HuH-7.5 (cell line): ENCODE data around the gene PHAF1.

Source experiments
- DNase-seq: peaks from one replicate; pipeline ENCODE4 v3.0.0; 2011; ENCODE audit warnings: low spot score

The PHAF1 gene

DNA sequence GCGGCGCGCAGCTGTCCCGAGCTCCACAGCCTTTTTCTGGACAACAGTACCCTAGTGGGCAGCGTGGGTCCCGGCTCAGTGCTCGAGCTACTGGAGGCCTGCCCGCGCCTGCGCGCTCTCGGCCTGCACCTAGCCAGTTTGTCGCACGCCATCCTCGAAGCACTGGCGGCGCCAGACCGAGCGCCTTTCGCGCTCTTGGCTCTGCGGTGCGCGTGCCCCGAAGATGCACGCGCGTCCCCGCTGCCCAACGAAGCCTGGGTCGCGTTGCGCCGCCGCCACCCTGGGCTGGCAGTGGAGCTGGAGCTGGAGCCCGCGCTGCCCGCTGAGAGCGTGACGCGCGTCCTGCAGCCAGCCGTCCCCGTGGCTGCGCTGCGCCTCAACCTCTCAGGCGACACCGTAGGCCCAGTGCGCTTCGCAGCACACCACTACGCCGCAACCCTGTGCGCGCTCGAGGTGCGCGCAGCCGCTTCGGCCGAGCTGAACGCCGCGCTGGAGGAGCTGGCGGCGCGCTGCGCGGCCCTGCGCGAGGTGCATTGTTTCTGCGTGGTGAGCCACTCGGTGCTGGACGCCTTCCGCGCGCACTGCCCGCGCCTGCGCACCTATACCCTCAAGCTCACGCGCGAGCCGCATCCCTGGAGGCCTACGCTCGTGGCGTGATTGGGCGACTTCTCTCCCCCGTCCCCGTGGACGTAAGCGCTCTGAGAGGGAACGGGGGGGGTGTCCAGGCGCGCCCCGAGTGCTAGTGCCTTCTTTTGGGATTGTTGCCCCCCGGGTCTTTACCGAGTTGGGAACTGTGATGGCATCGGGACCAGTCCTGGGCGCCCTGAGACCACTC lies 53.6 kb downstream of the PHAF1 start:
- DNase-seq, result no peak

DNA sequence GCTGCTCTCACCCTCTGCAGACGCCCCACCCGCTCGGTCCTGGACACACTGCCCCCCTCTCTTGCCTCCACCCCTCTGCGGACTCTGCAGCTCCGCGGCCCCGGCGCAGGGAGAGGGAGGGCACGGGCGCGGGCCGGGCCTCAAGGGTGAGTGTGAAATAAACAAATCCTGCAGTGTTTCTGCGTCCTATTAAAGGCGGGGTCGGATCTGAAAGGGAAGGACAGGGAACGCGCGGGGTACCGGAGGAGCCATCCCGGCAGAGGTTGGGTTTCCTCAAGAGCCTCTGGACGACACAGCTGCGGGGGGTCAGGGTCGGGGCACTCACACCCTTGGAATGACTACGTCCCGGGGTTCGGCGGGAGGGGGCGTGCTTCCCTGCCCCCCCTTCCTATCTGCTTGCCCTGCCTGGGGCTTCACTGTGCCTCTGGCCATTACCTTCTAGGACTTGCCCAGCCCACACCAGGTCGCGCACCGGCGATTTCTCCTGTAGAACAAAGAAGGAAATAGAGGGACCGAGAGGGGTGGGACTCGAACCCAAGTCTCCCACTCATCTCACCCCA lies 54.3 kb downstream of the PHAF1 start:
- no peak for DNase-seq

DNA sequence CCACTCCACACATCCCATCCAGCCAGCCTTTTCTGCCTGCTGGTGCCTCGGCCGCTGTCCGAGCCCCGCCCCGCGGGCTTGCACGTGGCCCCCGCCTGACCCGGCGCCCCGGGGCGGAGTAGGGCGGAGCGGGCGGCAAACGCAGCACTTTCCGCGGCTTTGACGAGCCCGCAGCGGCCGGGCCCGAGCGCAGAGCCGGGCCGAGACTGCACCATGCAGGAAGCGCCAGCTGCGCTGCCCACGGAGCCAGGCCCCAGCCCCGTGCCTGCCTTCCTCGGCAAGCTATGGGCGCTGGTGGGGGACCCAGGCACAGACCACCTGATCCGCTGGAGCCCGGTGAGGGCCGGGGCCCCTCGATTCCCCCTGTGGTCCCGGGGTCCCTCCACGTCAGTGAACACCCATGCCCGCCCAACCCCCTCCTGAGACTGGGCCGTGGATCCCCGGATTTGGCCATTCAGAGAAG lies 54.9 kb downstream of the PHAF1 start, which contains the start of gene HSF4:
TSS of gene HSF4 (plus strand) at position 147 of the 463 bp plus-strand sequence. CDS start at position 214, 67 bp downstream.
- peak; percentile 73 for DNase-seq

DNA sequence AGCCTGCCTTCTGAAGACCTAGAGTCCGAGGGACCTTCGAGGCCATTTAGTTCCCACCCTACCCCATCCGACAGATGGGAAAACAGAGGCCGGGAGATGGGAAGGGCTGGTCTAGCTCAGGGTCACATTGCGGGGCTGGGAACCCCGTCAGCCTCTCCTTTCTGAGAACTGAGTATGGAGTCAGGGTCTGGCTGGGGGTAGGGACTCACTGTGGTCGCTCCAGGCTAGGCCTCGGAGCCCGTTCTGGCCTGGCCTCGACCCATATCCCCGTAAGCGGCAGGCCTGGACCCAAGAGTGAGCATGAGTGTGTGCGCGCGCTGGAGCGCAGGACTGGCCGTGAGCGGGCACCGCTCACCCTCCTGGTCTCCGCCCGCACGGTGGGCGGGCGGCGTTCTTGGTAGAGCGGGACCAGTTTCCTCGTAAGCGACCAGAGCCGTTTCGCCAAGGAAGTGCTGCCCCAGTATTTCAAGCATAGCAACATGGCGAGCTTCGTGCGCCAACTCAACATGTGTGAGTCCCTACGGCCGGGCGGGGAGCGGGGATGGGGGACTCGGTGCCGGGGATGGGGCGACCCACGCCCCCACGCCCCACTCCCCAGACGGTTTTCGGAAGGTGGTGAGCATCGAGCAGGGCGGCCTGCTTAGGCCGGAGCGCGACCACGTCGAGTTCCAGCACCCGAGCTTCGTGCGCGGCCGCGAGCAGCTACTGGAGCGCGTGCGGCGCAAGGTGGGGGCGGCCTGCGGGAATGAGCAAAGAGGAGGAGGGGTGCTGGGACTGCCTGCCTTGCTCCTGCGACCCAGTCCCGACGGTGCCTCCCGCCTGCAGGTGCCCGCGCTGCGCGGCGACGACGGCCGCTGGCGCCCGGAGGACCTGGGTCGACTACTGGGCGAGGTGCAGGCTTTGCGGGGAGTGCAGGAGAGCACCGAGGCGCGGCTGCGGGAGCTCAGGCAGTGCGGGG lies 55.7 kb downstream of the PHAF1 start:
- DNase-seq, result no peak

DNA sequence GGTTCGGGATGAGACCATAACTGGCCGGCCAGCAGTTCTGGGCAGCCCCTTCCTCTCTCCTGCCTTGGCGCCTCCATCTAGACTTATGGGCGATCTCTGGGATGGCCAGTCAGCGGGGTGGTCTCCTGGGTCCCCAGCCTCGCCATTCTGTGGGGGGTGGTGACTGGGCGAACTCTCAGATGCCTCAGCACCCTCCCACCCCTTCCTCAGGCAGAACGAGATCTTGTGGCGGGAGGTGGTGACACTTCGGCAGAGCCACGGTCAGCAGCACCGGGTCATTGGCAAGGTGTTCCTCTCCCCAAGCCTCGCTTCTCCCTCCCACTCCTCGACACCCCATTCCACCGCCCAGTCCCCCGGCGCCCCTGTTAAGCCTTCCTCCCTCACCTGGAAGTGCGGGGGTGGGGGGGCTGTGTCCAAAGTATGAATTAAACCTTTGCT lies 56.4 kb downstream of the PHAF1 start:
- no peak for DNase-seq

DNA sequence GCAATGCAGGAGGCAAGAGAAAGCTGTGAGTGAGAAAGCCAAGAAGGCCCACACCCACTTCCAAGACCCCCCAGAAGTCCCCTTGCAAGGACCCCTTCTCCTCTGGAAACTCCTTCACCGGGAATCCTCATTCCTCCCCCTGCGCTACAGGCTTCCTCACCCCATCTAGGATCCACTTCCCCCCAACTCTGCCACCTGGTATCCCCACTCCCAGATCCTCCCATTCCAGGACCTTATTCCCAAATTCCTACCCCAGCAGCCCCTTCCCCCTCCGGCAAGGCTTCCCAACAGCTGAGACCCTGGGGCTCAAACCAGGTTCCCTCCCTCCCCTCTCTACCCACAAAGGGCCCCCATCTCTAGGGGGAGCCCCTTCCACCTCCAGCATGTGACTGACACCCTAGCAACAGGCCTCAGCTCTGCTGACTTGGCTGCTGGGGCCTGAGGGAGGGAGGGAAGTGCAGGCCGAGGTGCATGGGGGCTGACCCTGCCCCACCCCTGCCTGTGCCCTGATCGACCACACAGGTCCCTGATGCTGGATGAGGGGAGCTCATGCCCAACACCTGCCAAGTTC lies 56.9 kb downstream of the PHAF1 start:
- DNase-seq, result no peak

DNA sequence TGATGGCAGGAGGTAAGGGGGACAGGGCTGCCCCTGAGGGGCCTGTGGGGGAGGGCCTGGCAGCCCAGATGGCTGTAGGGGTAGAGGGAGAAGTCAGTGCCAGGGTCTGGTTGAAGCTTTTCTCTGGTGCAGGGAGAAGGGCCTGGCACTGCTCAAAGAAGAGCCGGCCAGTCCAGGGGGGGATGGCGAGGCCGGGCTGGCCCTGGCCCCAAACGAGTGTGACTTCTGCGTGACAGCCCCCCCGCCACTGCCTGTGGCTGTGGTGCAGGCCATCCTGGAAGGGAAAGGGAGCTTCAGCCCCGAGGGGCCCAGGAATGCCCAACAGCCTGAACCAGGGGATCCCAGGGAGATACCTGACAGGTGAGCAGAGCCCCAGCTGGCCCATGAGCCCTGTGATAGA lies 57.8 kb downstream of the PHAF1 start:
- DNase-seq, result no peak

DNA sequence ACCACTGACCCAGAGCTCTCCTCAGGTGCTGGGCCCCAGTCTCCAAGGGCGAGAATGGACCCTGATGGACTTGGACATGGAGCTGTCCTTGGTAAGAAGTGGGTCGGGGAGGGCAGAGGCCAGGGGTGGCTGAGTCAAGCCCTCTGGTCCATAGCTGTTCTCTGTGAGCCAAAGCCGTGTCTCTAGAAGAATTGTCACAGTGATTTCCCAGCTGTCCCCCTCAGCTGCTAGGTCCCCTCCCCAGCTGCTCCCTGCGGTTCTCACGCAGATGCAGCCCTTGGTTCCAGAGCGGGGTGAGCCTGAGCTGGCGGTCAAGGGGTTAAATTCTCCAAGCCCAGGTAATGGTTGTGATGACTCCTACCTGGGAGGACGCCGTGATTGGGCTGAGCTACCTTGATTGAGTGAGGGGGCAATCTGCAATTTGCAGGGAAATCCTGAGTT lies 59.3 kb downstream of the PHAF1 start:
- DNase-seq, result no peak

DNA sequence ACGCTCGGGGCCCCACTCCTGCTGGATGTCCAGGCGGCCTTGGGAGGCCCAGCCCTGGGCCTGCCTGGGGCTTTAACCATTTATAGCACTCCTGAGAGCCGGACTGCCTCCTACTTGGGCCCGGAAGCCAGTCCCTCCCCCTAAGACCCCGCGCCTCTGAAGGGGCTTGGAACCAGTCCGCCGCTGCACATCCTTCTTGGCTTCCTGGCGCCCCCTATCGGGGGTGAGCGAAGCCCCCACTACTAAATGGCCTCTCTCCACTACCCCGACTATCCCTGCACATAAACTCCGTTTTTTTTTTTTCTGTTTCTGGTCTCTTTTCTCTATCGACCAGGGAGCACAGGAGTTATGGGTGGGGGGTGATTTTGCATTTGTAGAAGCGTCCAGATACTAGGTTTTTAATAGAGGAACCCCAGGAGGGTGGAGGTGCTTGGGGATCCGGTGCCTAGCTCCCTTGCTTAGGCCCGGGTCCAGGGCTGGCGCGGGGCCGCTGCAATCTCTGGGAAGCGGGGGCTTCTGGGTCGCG lies 60.0 kb downstream of the PHAF1 start:
- no peak for DNase-seq

DNA sequence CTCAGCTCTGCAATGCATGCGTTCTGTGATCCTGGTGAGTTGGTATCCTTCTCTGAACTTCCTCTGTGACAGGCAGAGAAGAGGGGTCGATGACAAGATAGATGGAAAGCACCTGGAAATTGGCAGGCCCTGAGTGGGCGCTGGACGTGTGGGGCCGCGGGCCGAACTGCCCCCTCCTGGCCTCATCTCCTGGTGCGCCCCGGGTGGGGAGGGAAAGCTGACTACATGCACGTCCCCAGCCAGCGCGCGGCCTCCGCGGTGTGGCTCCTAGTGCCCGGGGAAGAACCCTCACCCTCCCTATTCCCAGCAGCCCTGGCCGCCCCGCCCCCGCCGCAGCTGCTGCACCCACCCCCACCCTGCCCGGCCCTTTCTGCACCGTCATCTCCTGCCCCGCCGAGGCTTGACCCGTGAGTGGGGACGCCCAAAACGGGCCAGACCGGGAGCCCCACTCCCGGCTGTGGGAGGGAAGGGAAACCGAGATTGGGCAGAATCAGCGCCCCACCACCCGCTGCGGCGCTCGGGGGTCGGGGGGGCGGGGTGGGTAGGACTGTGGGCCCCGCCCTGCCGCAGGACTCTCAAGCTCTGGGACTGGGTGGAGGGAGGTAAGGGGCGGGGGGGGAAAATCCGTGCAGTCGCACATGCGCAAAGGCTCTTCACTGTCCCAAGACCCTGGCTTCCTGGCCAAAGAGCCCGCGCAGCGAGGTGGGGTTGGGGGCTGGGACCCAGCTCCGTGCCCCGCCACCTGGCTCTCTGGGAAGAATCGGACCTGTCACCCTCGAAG lies 60.6 kb downstream of the PHAF1 start, which contains the start of gene NOL3:
TSS of gene NOL3 (plus strand) at position 371 of the 781 bp plus-strand sequence.
- DNase-seq, result peak; percentile 91

DNA sequence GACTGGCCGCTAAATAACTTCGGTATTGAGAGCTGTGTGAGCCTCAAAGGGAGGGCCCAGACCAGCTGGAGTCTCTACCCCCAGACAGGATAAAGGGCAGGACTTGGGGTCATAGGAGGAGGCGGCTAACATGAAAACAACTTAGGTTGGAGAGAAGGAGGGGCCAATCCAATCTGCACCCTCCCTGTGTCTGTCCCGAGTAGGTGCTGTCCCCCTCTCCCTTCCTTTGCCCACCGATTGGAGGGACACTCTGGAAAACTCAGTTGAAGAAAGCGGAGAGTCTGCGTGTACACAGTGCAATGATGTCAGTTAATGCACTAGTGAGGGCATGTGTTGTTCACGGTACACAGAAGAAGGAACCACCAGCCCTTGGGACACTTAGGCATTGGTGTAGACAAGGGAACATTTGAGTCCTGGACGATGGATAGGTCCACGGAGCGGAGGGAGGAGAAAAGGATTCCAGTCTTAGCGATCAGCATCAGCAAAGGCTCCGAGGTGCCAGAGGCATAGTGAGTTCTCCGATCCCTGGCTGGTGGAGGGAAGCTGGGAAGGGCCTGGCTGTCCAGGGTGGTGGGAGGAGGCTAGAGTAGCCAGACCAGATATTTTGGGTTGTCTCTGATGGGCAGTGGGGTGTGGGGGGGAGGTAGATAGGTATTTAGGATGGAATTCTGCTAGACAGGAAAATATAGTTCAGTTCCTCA lies 61.4 kb downstream of the PHAF1 start:
- no peak for DNase-seq

DNA sequence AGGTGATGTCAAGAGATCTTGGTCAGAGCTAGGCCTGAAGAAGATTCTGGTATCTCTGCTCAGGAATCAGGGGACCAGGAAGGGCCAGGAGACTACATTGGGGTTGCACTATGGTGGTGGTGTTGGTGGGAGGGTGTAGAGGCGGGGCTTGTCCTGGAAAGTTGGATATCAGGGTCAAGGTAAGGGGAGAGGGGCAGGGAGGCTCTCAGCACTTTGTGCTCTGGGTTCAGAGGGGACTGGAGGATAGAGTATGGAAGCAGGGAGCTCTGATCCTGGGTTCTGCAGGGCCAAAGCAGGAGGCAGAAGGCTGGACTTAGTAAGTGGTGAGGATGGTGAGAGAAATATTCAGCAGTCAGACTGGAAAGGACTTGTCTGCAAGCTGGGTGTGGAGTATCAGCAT lies 63.6 kb downstream of the PHAF1 start:
- DNase-seq, result no peak

DNA sequence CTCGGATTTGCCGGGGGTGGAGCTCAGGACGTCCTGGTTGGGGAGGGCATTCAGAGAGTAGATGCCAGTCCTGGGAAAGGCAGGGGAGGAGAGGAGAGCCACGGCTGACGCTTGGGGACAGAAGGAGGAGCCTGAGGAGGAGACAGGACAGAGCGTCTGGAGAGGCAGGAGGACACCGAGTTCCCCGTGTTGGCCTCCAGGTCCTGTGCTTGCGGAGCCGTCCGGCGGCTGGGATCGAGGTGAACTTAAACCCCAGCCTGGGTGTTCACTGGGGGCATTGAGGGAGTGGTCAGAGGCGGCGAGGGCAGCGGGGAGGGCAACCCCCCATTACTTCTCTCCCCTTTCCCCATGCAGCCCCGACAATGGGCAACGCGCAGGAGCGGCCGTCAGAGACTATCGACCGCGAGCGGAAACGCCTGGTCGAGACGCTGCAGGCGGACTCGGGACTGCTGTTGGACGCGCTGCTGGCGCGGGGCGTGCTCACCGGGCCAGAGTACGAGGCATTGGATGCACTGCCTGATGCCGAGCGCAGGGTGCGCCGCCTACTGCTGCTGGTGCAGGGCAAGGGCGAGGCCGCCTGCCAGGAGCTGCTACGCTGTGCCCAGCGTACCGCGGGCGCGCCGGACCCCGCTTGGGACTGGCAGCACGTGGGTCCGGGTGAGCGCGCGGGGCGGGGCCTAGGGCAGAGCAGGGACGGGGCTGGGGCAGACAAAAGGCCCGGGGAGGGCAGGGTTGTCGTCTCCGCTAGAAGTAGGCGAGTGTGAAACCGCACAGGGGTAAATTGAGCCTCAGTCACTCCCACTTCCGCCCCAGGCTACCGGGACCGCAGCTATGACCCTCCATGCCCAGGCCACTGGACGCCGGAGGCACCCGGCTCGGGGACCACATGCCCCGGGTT lies 64.3 kb downstream of the PHAF1 start:
- peak; percentile 92 for DNase-seq

DNA sequence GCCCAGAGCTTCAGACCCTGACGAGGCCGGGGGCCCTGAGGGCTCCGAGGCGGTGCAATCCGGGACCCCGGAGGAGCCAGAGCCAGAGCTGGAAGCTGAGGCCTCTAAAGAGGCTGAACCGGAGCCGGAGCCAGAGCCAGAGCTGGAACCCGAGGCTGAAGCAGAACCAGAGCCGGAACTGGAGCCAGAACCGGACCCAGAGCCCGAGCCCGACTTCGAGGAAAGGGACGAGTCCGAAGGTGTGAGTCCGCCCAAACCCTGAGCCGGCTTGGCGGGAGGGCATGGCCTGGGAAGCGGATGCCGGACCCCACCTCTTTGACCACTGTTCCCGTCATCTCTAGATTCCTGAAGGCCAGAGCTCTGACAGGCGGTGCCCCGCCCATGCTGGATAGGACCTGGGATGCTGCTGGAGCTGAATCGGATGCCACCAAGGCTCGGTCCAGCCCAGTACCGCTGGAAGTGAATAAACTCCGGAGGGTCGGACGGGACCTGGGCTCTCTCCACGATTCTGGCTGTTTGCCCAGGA lies 65.0 kb downstream of the PHAF1 start:
- no peak for DNase-seq

DNA sequence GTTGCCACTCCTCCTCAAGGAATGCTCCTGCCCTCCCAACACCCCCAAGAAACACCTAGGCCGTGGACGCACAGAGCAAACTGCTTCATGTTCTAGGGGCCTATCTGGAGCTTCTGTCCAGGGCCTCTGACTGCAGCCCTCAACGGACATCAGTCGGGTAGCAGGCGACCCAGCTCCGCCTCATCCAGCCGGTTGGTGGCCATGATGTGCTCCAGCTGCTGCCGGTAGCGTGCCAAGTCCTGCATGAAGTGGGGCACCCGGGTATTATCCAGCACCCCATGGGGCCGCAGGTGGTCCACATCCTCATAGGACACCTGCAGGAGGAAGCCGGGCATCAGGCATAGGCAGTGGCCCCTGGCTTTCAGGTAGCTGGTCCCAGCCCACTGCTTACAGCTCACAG lies 66.9 kb downstream of the PHAF1 start:
- no peak for DNase-seq

DNA sequence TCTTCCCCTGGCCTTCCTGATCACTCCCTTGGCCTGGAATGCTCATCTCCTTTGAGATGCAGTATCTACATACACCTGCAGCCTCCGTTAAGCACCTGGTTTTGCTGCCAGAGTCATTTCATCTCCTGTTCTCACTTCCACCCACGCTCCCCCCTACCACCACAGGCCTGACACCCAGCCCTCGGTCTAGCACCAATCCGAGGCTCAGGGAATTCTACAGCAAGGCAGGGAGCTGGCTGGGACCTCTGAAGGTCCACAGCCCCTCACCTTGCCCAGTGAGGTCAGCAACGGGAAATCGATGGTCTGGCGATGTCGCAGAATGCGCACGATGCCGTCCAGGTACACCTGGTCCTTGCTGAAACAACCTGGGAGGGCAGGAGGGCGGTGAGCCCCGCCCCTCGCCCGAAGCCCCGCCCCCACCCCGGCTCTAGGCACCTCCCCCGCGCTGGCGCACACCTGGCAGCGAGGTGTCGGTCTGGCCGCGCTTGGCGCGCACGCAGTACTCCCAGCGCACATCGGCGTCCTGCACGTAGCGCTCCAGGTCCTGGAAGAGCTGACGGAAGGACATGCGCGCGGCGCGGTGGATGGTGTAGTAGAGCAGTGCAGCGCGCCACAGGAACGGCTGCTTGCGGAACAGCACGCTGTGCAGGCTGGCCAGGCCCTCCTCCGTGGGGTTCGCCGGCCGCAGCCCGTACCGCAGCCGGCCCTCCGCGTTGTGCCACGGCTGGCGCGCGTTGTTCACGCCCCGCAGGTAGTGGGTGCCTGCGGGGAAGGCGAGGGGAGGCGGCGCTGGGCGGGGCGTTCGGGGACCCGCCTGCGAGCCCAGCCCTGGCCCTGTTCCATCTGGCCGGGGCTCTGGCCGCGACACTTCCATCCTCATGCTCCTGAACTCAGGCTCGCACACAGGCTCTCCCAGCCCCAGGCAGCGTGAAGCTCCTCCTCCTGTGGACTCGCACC lies 68.3 kb downstream of the PHAF1 start:
- peak; percentile 78 for DNase-seq

DNA sequence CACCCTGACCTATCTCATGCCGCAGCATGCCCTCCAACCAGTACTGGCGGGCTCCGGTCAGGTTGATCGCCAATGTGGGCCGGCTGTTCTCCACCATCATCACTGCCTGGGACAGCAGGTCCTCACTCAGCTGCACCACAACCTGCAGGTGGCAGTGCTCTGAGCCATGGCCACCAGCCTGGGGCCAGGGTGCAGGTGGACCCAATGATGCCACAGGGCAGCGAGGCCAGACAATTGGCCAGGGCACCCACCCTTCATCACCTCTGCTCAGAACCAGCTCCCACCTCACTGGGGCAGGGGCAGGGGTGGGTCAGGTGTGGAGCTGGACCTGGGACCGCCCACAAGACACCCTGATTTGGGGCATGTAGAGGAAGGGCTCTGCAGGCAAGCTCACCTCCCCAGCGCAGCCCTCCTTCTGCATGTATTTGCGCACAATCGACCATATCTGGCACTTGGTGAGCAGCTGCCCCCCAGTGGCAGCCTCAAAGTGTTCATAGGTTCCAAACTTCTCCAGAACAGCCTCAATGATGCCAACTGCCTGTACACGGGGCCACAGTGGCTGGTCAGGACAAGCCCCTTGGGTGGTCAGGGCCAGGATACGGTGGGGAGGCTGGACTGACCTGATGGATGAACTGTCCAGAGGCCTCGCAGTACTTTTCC lies 69.8 kb downstream of the PHAF1 start:
- DNase-seq, result no peak
